H1 (cell line): Measurements from ENCODE around the gene SYVN1. TPM values are rescaled to one million over a fixed set of nuclear protein-coding genes. Genes with fewer than 3 reads are reported as not detected.

Experiments
- CTCF ChIA-PET: fragments of 300-600 bp; sonication (Branson Sonifier 250); formaldehyde crosslinking; loops from one replicate; lab custom pipeline; 2021; ENCODE audit not compliant: partially characterized antibody; lab: Charles Lee
- POLR2A ChIA-PET: fragments of 300-600 bp; sonication (Branson Sonifier 250); formaldehyde crosslinking; loops from one replicate; lab custom pipeline; 2021; ENCODE audit warnings: inconsistent platforms; ENCODE audit not compliant: partially characterized antibody; lab: Charles Lee
- DNase-seq, 2 experiments: peaks; one replicate each; pipeline versions ENCODE4 v3.0.0 to v3.0.0-alpha.2; 2010 to 2022; ENCODE audit warnings: low spot score in 2 of 2, low read depth in 1 of 2, mixed read lengths in 1 of 2
- FAIRE-seq: peaks from 2 replicates; lab custom pipeline; 2011; peaks lifted over from hg19 to GRCh38; lab: Jason Lieb, UNC
- H2AFZ ChIP-seq: 2 replicates; pipeline ENCODE4 v1.8.1; 2012; ENCODE audit warnings: low read length, inconsistent platforms
- H2AK5ac ChIP-seq: 2 replicates; pipeline ENCODE4 v1.6.1; 2013; ENCODE audit warnings: low read depth, low read length
- H2BK120ac ChIP-seq: replicated peaks from 2 replicates; pipeline ENCODE3; 2013; ENCODE audit warnings: low read depth, low read length, inconsistent platforms
- H2BK12ac ChIP-seq: 2 replicates; pipeline ENCODE4 v1.6.1; 2013; ENCODE audit warnings: low read depth, low read length
- H2BK15ac ChIP-seq: 2 replicates; pipeline ENCODE4 v1.6.1; 2013; ENCODE audit warnings: low read length
- H2BK20ac ChIP-seq: 2 replicates; pipeline ENCODE4 v1.6.1; 2013; ENCODE audit warnings: low read length
- H2BK5ac ChIP-seq: 2 replicates; pipeline ENCODE4 v1.6.1; 2013; ENCODE audit warnings: low read depth, low read length
- H3K14ac ChIP-seq: 2 replicates; pipeline ENCODE4 v1.6.1; 2013; ENCODE audit warnings: inconsistent platforms; ENCODE audit not compliant: insufficient read length
- H3K18ac ChIP-seq: 2 replicates; pipeline ENCODE4 v1.6.1; 2013; ENCODE audit warnings: low read length; ENCODE audit errors: extremely low read depth
- H3K23ac ChIP-seq: 2 replicates; pipeline ENCODE4 v1.6.1; 2013; ENCODE audit warnings: inconsistent platforms; ENCODE audit not compliant: insufficient read length
- H3K23me2 ChIP-seq: 2 replicates; pipeline ENCODE4 v1.6.1; 2013; ENCODE audit warnings: low read depth, low read length
- H3K27ac ChIP-seq: 2 replicates; pipeline ENCODE4 v1.6.1; 2011; ENCODE audit warnings: low read depth, low read length, inconsistent platforms
- H3K27me3 ChIP-seq, 4 experiments: replicated peaks in 1 of 4; 1 replicate in 1 of 4; 2 replicates in 3 of 4; pipeline versions ENCODE4 v1.6.1 to v1.8.1; 2011 to 2013; ENCODE audit warnings: low read length in 3 of 4, mild to moderate bottlenecking in 3 of 4, inconsistent platforms in 2 of 4, mixed read lengths in 2 of 4, moderate library complexity in 1 of 4; ENCODE audit not compliant: control insufficient read depth in 3 of 4, insufficient read depth in 3 of 4; ENCODE audit errors: extremely low read depth in 1 of 4
- H3K36me3 ChIP-seq, 4 experiments: 2 replicates each; pipeline versions ENCODE4 v1.6.1 to v1.8.1; 2011 to 2013; ENCODE audit warnings: mild to moderate bottlenecking in 4 of 4, low read length in 3 of 4, moderate library complexity in 2 of 4, control low read depth in 1 of 4, inconsistent platforms in 1 of 4; ENCODE audit not compliant: insufficient read depth in 4 of 4, control insufficient read depth in 2 of 4
- H3K4ac ChIP-seq: replicated peaks from 2 replicates; pipeline ENCODE3; 2013; ENCODE audit warnings: low read length, low read depth, mixed read lengths, inconsistent platforms; ENCODE audit not compliant: insufficient read length
- H3K4me1 ChIP-seq, 4 experiments: replicated peaks in 1 of 4; 1 replicate in 1 of 4; 2 replicates in 3 of 4; pipeline versions ENCODE4 v1.6.1 to v1.8.1; 2011 to 2013; ENCODE audit warnings: low read length in 3 of 4, inconsistent platforms in 2 of 4, mixed read lengths in 1 of 4; ENCODE audit not compliant: insufficient read depth in 4 of 4, control insufficient read depth in 3 of 4
- H3K4me2 ChIP-seq, 2 experiments: 2 replicates each; pipeline versions ENCODE4 v1.6.1 to v1.8.1; 2011 to 2013; ENCODE audit warnings: low read depth in 2 of 2, low read length in 2 of 2, control low read depth in 1 of 2, inconsistent platforms in 1 of 2, mild to moderate bottlenecking in 1 of 2; ENCODE audit not compliant: insufficient read depth in 1 of 2
- H3K4me3 ChIP-seq, 4 experiments: fragments of 200-600, 300-600 bp in 1 of 4; sonication (generic), shearing (Covaris generic), sonication (Bioruptor Twin) in 1 of 4; 2 replicates each; pipeline versions ENCODE4 v1.5.1 to v1.8.1; 2011 to 2016; ENCODE audit warnings: low read length in 4 of 4, low read depth in 3 of 4, control low read depth in 2 of 4, inconsistent platforms in 2 of 4, mild to moderate bottlenecking in 2 of 4, mixed read lengths in 1 of 4, moderate library complexity in 1 of 4; ENCODE audit not compliant: insufficient read depth in 2 of 4; ENCODE audit errors: extremely low read depth in 1 of 4
- H3K56ac ChIP-seq: replicated peaks from 2 replicates; pipeline ENCODE3; 2013; ENCODE audit warnings: low read depth, mild to moderate bottlenecking, mixed read lengths, low read length, inconsistent platforms; ENCODE audit not compliant: insufficient read length
- H3K79me1 ChIP-seq: 2 replicates; pipeline ENCODE4 v1.6.1; 2013; ENCODE audit warnings: low read depth, low read length, control low read depth
- H3K79me2 ChIP-seq, 2 experiments: 2 replicates each; pipeline versions ENCODE4 v1.6.1 to v1.8.1; 2012 to 2013; ENCODE audit warnings: low read length in 2 of 2, mild to moderate bottlenecking in 2 of 2, inconsistent platforms in 1 of 2; ENCODE audit not compliant: insufficient read depth in 2 of 2, control insufficient read depth in 1 of 2
- H3K9ac ChIP-seq, 4 experiments: replicated peaks in 1 of 4; 1 replicate in 1 of 4; 2 replicates in 3 of 4; pipeline versions ENCODE4 v1.6.1 to v1.8.1; 2011 to 2013; ENCODE audit warnings: low read depth in 3 of 4, low read length in 3 of 4, control low read depth in 2 of 4, mild to moderate bottlenecking in 2 of 4, moderate library complexity in 2 of 4, inconsistent platforms in 1 of 4; ENCODE audit errors: extremely low read depth in 1 of 4
- H3K9me3 ChIP-seq, 2 experiments: 2 replicates each; pipeline versions ENCODE4 v1.6.1 to v1.8.1; 2012 to 2013; ENCODE audit warnings: mild to moderate bottlenecking in 2 of 2, moderate library complexity in 2 of 2, control low read depth in 1 of 2, inconsistent platforms in 1 of 2, low read depth in 1 of 2, low read length in 1 of 2, mixed read lengths in 1 of 2; ENCODE audit not compliant: insufficient read depth in 2 of 2
- H4K20me1 ChIP-seq, 2 experiments: replicated peaks in 1 of 2; 2 replicates each; pipeline versions ENCODE3 to v1.8.1; 2011 to 2013; ENCODE audit warnings: inconsistent platforms in 2 of 2, low read length in 2 of 2, mild to moderate bottlenecking in 1 of 2; ENCODE audit not compliant: insufficient read depth in 2 of 2, control insufficient read depth in 1 of 2
- H4K5ac ChIP-seq: 2 replicates; pipeline ENCODE4 v1.6.1; 2013; ENCODE audit warnings: low read length, low read depth, mixed read lengths, inconsistent platforms; ENCODE audit not compliant: insufficient read length
- H4K8ac ChIP-seq: 2 replicates; pipeline ENCODE4 v1.8.0; 2013; ENCODE audit warnings: mild to moderate bottlenecking, moderate library complexity, low read length, inconsistent platforms; ENCODE audit not compliant: insufficient read depth; ENCODE audit errors: extremely low read depth
- H4K91ac ChIP-seq: replicated peaks from 2 replicates; pipeline ENCODE3; 2013; ENCODE audit warnings: low read length, mixed read lengths, inconsistent platforms; ENCODE audit not compliant: insufficient read length
- PHF8 ChIP-seq: fragments of 200-600 bp; sonication (generic); conservative IDR thresholded peaks from 2 replicates; pipeline ENCODE4 v1.7.1; 2012; ENCODE audit warnings: low read depth, mild to moderate bottlenecking, inconsistent platforms, low read length, moderate library complexity
- SIN3A ChIP-seq, 2 experiments: IDR thresholded peaks in 1 of 2; conservative IDR thresholded peaks in 1 of 2; 2 replicates each; pipeline ENCODE4 v1.6.1; 2011 to 2012; ENCODE audit warnings: low read length in 2 of 2, improper control_type of control experiment in 1 of 2, low read depth in 1 of 2, mild to moderate bottlenecking in 1 of 2
- SP4 ChIP-seq: IDR thresholded peaks from 2 replicates; pipeline ENCODE4 v1.6.1; 2012; ENCODE audit warnings: low read length, inconsistent platforms
- WGBS, 2 experiments: shearing (Covaris generic) in 1 of 2; methylation state at CpG; one replicate each; pipeline versions ENCODE4 v1.1.6 to v1.1.7; 2013 to 2015; ENCODE audit warnings: low lambda C conversion rate in 2 of 2, mixed read lengths in 2 of 2, inconsistent platforms in 1 of 2, low coverage in 1 of 2, missing lambda C conversion rate in 1 of 2; ENCODE audit not compliant: insufficient replicate concordance in 2 of 2, insufficient coverage in 1 of 2, insufficient read length in 1 of 2; ENCODE audit errors: extremely low coverage in 1 of 2, missing lambda C conversion rate in 1 of 2; 5-methylcytosine and 5-hydroxymethylcytosine counted together
- polyA plus RNA-seq, 7 experiments: library from polyadenylated mRNA; depleted of rRNA in 3 of 7; stranded (reverse) in 5 of 7; unstranded in 2 of 7; fragments of >200 nt in 5 of 7; fragments of 200-250 nt in 2 of 7; gene quantifications; 1 replicate in 5 of 7; 2 replicates in 1 of 7; 4 replicates in 1 of 7; pipeline versions ENCODE4 v1.2.1 to v1.2.3, GENCODE V29; 2011 to 2013; ENCODE audit warnings: missing spikeins in 2 of 7, mixed read lengths in 2 of 7
- total RNA-seq: library from RNA; stranded (reverse); fragmentation: NEBNext Ultra II Directional; extraction: Animal tissue kit (Norgen Biotek cat#: 25700); gene quantifications from 2 replicates; pipeline ENCODE4 v1.2.1, GENCODE V29; 2021

Gene SYVN1
- total and polyA plus RNA-seq, 2 of the 8 experiments (the other 6 are each of a cell fraction or from before 2014, with no cell fraction given) = 27.8 to 29.4 TPM

DNA sequence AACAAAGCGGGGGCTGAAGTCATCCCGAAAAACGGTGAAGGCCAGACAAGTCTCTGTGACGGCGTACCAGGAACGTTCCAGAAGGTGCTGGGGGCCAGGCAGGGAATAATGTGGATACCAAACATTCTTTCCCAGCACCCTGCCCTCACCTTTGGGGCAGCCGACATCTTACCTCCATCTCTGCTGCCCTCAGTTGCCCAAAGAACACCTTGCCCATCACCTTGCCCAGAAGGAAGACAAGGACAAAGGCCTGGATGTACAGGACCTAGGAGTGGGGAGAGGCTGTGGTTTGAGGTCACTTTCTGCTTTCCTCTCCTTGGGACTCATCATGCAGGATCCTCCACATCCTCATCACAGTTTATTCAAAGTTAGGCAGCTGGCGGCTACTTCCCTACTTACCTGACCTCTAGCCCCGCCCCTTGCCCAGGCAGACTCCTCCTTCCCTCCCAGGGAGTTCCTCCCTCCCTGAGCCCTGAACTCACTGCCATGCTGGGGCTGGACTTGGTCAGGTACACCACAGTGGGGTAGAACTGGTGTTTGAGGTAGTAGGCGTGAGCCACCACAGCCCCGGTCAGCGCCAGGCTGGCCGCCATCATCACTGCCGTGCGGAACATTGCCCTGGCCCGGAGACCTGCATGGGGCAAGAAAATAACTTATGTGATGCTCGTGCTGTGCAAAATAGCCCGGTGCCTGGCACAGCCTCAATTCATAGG, 1.2 kb downstream of the SYVN1 start:
- Histone ChIP-seq H3K14ac (no peak overlapping the region), H3K9me3 (no peaks in the 10 kb centered on the region), H4K91ac (no peak overlapping the region), H3K23ac (no peak overlapping the region), H2BK5ac (peak overlapping the region; percentile 100; the same call in 1 of the 2 replicates), H3K18ac (no peak overlapping the region), H3K56ac (no peak overlapping the region), H3K79me2 (peaks cover 0 to 15% of the 10 kb centered on the region in 2 experiments; a peak in 1 of 4 replicates), H2BK120ac (no peak overlapping the region), H3K79me1 (peaks cover 3% of the 10 kb centered on the region; the same call in 1 of the 2 replicates), H3K27me3 (no peaks in the 10 kb centered on the region), H2BK15ac (no peak overlapping the region; the same call in 1 of the 2 replicates), H4K8ac (no peak overlapping the region), H3K4me3 (peak overlapping the region; percentile 84 to 94 (median 88)), H3K4me2 (peak overlapping the region; percentile 77 to 91), H2AFZ (no peak overlapping the region), H4K5ac (no peak overlapping the region), H2AK5ac (no peak overlapping the region), H2BK20ac (no peak overlapping the region), H3K27ac (peak overlapping the region; percentile 10; the same call in 1 of the 2 replicates), H3K9ac (peak overlapping the region in 3 of 4 experiments; percentile 10 to 98 (median 44); a peak in 3 of 7 replicates), H3K4ac (no peak overlapping the region), H4K20me1 (peaks cover 0 to 14% of the 10 kb centered on the region in 2 experiments), H2BK12ac (peak overlapping the region; percentile 23; the same call in 1 of the 2 replicates), H3K23me2 (peaks cover 14% of the 10 kb centered on the region), H3K4me1 (peaks cover 0 to 13% (median 7%) of the 10 kb centered on the region in 4 experiments; a peak in 6 of 7 replicates), H3K36me3 (peaks cover 11 to 30% (median 28%) of the 10 kb centered on the region in 4 experiments; a peak in 7 of 8 replicates)
- CTCF ChIA-PET = interaction anchor here (0.9 to 2.9 kb wide), 3 partner anchors 22 to 183 kb away, joined by 3 to 13 read pairs (median 3); partner anchors contain the start of gene TM7SF2
- TF ChIP-seq PHF8 (no peak), SP4 (0 out of 2 replicates have a peak, but pooled peaks have one; percentile 36), SIN3A (conservative IDR thresholded peaks at IDR 0.05 in 1 of 2, IDR thresholded peaks at IDR 0.05 in 1 of 2; ENCODE audit: low read depth in 1 of 2, low read length in 2 of 2) (0 out of 4 replicates have a peak, but pooled peaks of 1 of the 2 experiments have one; percentile 32)
- DNase-seq (peak in 1 of 2 experiments; percentile 75), FAIRE-seq (no peak)
- WGBS, 2 experiments = 61% methylated on average over 18 of the region's 18 CpGs; no CpG with 5 or more reads in 1 of the 2 experiments
- POLR2A ChIA-PET = interaction anchor here (1.0 to 15.8 kb wide), 4 partner anchors 17 to 197 kb away, joined by 3 to 305 read pairs (median 12); partner anchors contain the start of genes FAU, GPHA2, MRPL49 and SPDYC
